Lower leg skin (tissue), 4 donors: ENCODE results near the gene OSGIN1. TPM values are rescaled to one million over a fixed set of nuclear protein-coding genes. Genes with fewer than 3 reads are reported as not detected.

ENCODE experiments used
- DNase-seq, 2 donors: peaks; one replicate each; pipeline ENCODE4 v3.0.0-alpha.2; 2019; ENCODE audit warnings: low spot score in 2 of 2
- H3K4me3 ChIP-seq: fragments of 200-600 bp; sonication (generic); 2 replicates; pipeline ENCODE4 v1.5.1; 2017; ENCODE audit warnings: mild to moderate bottlenecking, low read depth; ENCODE audit not compliant: poor library complexity, severe bottlenecking
- CTCF ChIP-seq, 3 donors: fragments of 450-650 bp; IDR thresholded peaks; one replicate each; pipeline ENCODE4 v1.5.1; 2016; ENCODE audit warnings: antibody characterized with exemption in 3 of 3, mild to moderate bottlenecking in 3 of 3, moderate library complexity in 2 of 3
- POLR2A ChIP-seq, 2 donors: fragments of 450-650 bp; IDR thresholded peaks; one replicate each; pipeline ENCODE4 v1.6.1; 2016 to 2017; ENCODE audit warnings: antibody characterized with exemption in 2 of 2, mild to moderate bottlenecking in 1 of 2, moderate library complexity in 1 of 2
- WGBS, 2 donors: methylation state at CpG; one replicate each; pipeline ENCODE4 v1.1.5; 2018; 5-methylcytosine and 5-hydroxymethylcytosine counted together
- intact Hi-C: fragments of 100-400 bp; cut with DNase I; formaldehyde crosslinking; loops from one replicate; pipeline ENCODE4 v1.15.0; 2023; ENCODE audit warnings: low total_unique reads
- total RNA-seq, 4 donors: library from RNA; depleted of rRNA; stranded (reverse); fragments of >200 nt; gene quantifications; one replicate each; pipeline ENCODE4 v1.1.0, GENCODE V29; 2016

The OSGIN1 gene
- total RNA-seq, 4 donors from 2014 or later = 1.1 to 3.2 (median 2.4) TPM

- intact Hi-C loops = loop anchor here (5.0 to 10.0 kb wide), 2 partner anchors 107 to 130 kb away; no protein-coding TSS in a partner anchor
- DNase-seq = no peak
- TF ChIP-seq CTCF (IDR thresholded peaks at IDR 0.05) (no peak), POLR2A (IDR thresholded peaks at IDR 0.05) (no peak)
- WGBS, 2 donors = 88 to 91% methylated on average over 14 of the region's 14 CpGs
- H3K4me3 ChIP-seq = no peak overlapping the region
Observed at GRCh38 chr16:83957296-83957855, 4.3 kb downstream of the OSGIN1 start.

- TF ChIP-seq CTCF (IDR thresholded peaks at IDR 0.05) = no peak
- TF ChIP-seq POLR2A (IDR thresholded peaks at IDR 0.05) = no peak
- intact Hi-C loops = loop anchor here (5.0 to 10.0 kb wide), 2 partner anchors 107 to 131 kb away; no protein-coding TSS in a partner anchor
- no peak overlapping the region for H3K4me3 ChIP-seq
- 84% methylated on average over 21 of the region's 21 CpGs for WGBS, 2 donors
- DNase-seq = no peak
Observed at GRCh38 chr16:83958137-83958845, 5.3 kb downstream of the OSGIN1 start.

GRCh38 chr16:83958846-83959565 lies 6.0 kb downstream of the OSGIN1 start:
- intact Hi-C loops = loop anchor here (5.0 to 10.0 kb wide), 2 partner anchors 106 to 132 kb away; no protein-coding TSS in a partner anchor
- H3K4me3 ChIP-seq = no peak overlapping the region
- TF ChIP-seq POLR2A (IDR thresholded peaks at IDR 0.05) (no peak), CTCF (IDR thresholded peaks at IDR 0.05) (no peak)
- DNase-seq = no peak
- WGBS, 2 donors = 76 to 80% methylated on average over 21 of the region's 21 CpGs

- DNase-seq = no peak
- no peak for TF ChIP-seq CTCF (IDR thresholded peaks at IDR 0.05)
- TF ChIP-seq POLR2A (IDR thresholded peaks at IDR 0.05) = no peak
- intact Hi-C loops = loop anchor here (5.0 to 10.0 kb wide), 2 partner anchors 105 to 133 kb away; no protein-coding TSS in a partner anchor
- WGBS, 2 donors = 84 to 87% methylated on average over 12 of the region's 12 CpGs
- H3K4me3 ChIP-seq = no peak overlapping the region
Observed at GRCh38 chr16:83959656-83960434, 6.8 kb downstream of the OSGIN1 start.

- DNase-seq = no peak
- TF ChIP-seq CTCF (IDR thresholded peaks at IDR 0.05) (no peak), POLR2A (IDR thresholded peaks at IDR 0.05) (no peak)
- 92% methylated on average over 26 to 29 of the region's 29 CpGs for WGBS, 2 donors
- intact Hi-C loops = no loop called here
- H3K4me3 ChIP-seq = no peak overlapping the region
Observed at GRCh38 chr16:83960521-83961249, 7.6 kb downstream of the OSGIN1 start.
